A549 (cell line): Measurements from ENCODE around the gene FAM3A.

Experiments used
- BCL3 ChIP-seq: fragments of >200 bp; sonication (Bioruptor Twin); formaldehyde crosslinking; IDR thresholded peaks from 3 replicates; pipeline ENCODE4 v1.6.1; 2016
- CEBPB ChIP-seq, 2 experiments: fragments of >200 bp in 1 of 2; sonication (Bioruptor Twin) in 1 of 2; formaldehyde crosslinking in 1 of 2; IDR thresholded peaks; 2 replicates each; pipeline ENCODE4 v1.6.1; 2012 to 2016
- CTCF ChIP-seq: fragments of >200 bp; sonication (Bioruptor Twin); formaldehyde crosslinking; IDR thresholded peaks from 3 replicates; pipeline ENCODE4 v1.5.1; 2016
- POLR2A ChIP-seq: IDR thresholded peaks from 2 replicates; pipeline ENCODE4 v1.6.1; 2012; ENCODE audit warnings: mild to moderate bottlenecking, low read length
- POLR2AphosphoS2 ChIP-seq: conservative IDR thresholded peaks from 2 replicates; pipeline ENCODE4 v1.6.1; 2012; ENCODE audit warnings: low read length, improper control_type of control experiment, inconsistent platforms

- no peak for TF ChIP-seq CEBPB (IDR thresholded peaks at IDR 0.05)
- TF ChIP-seq POLR2A, result no peak
- TF ChIP-seq BCL3, result no peak
- no peak for TF ChIP-seq CTCF
- TF ChIP-seq POLR2AphosphoS2, result no peak
Observed at GRCh38 chrX:154459832-154460231, 56.2 kb downstream of the FAM3A start.
